ENCODE data around the gene ZNF575.
A peak's percentile ranks its signal among the peaks of the same experiment; 100 is the strongest.

Gene ZNF575

GRCh38 chr19:43534816-43535761 lies 2.1 kb downstream of the ZNF575 start:
- TF ChIP-seq, protein P1, sequence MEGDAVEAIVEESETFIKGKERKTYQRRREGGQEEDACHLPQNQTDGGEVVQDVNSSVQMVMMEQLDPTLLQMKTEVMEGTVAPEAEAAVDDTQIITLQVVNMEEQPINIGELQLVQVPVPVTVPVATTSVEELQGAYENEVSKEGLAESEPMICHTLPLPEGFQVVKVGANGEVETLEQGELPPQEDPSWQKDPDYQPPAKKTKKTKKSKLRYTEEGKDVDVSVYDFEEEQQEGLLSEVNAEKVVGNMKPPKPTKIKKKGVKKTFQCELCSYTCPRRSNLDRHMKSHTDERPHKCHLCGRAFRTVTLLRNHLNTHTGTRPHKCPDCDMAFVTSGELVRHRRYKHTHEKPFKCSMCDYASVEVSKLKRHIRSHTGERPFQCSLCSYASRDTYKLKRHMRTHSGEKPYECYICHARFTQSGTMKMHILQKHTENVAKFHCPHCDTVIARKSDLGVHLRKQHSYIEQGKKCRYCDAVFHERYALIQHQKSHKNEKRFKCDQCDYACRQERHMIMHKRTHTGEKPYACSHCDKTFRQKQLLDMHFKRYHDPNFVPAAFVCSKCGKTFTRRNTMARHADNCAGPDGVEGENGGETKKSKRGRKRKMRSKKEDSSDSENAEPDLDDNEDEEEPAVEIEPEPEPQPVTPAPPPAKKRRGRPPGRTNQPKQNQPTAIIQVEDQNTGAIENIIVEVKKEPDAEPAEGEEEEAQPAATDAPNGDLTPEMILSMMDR (IDR thresholded peaks at IDR 0.05; ENCODE audit: low read depth, low read length), result peak; percentile 77
- no peak for DNase-seq (ENCODE audit: extremely low read depth, low read depth)

DNA sequence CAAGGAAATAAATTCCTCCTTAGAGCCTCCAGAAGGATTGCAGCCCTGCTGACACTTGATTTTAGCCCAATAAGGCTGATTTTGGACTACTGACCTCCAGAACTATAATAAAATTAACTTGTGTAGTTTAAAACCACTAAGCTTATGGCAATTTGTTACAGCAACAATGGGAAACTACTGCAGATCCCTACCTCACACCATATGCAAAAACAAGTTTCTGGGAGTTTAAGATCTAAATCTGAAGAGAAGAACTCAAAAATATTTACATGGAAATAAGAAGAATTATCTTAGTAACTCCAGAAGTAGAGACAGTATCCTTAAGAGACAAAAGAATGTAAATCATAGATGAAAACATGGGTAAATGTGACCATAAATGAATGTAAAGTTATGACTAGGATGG lies 5.9 kb downstream of the ZNF575 start:
- TF ChIP-seq, protein P1 (IDR thresholded peaks at IDR 0.05; ENCODE audit: low read depth, low read length), result no peak
- DNase-seq (ENCODE audit: extremely low read depth, low read depth), result no peak

- TF ChIP-seq, protein P1 (IDR thresholded peaks at IDR 0.05; ENCODE audit: low read depth, low read length), result no peak
- no peak for DNase-seq (ENCODE audit: extremely low read depth, low read depth)
These were observed 7.4 kb downstream of the ZNF575 start for GRCh38 chr19:43540381-43540780.

- DNase-seq (ENCODE audit: extremely low read depth, low read depth), result no peak
- TF ChIP-seq, protein P1 (IDR thresholded peaks at IDR 0.05; ENCODE audit: low read depth, low read length), result no peak
These were observed 9.1 kb downstream of the ZNF575 start for GRCh38 chr19:43541920-43542650.

- no peak for DNase-seq (ENCODE audit: extremely low read depth, low read depth)
- TF ChIP-seq, protein P1 (IDR thresholded peaks at IDR 0.05; ENCODE audit: low read depth, low read length), result no peak
These were observed 11.1 kb downstream of the ZNF575 start for GRCh38 chr19:43544077-43544476.

DNA sequence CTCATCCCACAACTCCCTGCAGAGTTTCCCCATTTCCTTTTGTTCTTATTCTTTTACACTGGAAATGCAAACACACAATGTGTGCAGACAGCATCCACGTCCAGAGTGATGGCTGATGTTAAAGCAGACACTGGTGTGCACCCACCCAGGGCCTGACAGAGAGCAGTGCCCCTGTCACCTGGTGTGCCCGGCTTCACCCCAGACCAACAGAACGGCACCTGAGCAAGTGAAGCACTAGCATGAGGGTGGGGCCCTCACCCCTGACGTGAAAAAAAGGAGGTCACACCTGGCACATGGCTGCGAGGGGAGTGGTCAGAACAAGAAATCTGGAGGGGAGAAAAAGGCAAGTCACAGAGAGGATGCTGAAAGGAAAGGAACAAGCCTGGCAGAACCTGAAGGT lies 12.3 kb downstream of the ZNF575 start:
- no peak for DNase-seq (ENCODE audit: extremely low read depth, low read depth)
- TF ChIP-seq, protein P1 (IDR thresholded peaks at IDR 0.05; ENCODE audit: low read depth, low read length), result no peak

- DNase-seq (ENCODE audit: extremely low read depth, low read depth), result no peak
- TF ChIP-seq, protein P1 (IDR thresholded peaks at IDR 0.05; ENCODE audit: low read depth, low read length), result no peak
These were observed 13.0 kb downstream of the ZNF575 start for GRCh38 chr19:43545981-43546380.
